ENCODE data around the gene LRP1. TPM values are rescaled to one million over a fixed set of nuclear protein-coding genes. Genes with fewer than 3 reads are reported as not detected.

Gene LRP1
- total and polyA plus RNA-seq, 2 of the 13 experiments (the other 11 are each of a cell fraction or from before 2014, with no cell fraction given) = 14.7 to 30.8 TPM

GRCh38 chr12:57230381-57231155, 102.3 kb downstream of the LRP1 start (continued):
- TF ChIP-seq ZNF576 (CRISPR knock-in tag; IDR thresholded peaks at IDR 0.05) = no peak
- no peak for TF ChIP-seq ZFP62 (CRISPR knock-in tag; IDR thresholded peaks at IDR 0.05)
- no peak for TF ChIP-seq ZMAT5 (CRISPR knock-in tag; IDR thresholded peaks at IDR 0.05; ENCODE audit: borderline replicate concordance, low read depth)
- TF ChIP-seq ZNF230 (CRISPR knock-in tag; IDR thresholded peaks at IDR 0.05) = no peak
- 0 out of 2 replicates have a peak, but pooled peaks have one; percentile 69 for TF ChIP-seq KAT7 (CRISPR knock-in tag; IDR thresholded peaks at IDR 0.05; ENCODE audit: borderline replicate concordance)
- TF ChIP-seq ARID4A (CRISPR knock-in tag; IDR thresholded peaks at IDR 0.05; ENCODE audit: borderline replicate concordance) = no peak
- no peak for TF ChIP-seq THRA (CRISPR knock-in tag; IDR thresholded peaks at IDR 0.05; ENCODE audit: borderline replicate concordance)
- TF ChIP-seq ZNF563 (CRISPR knock-in tag; IDR thresholded peaks at IDR 0.05) = 0 out of 2 replicates have a peak, but pooled peaks have one; percentile 43
- TF ChIP-seq CC2D1A (CRISPR knock-in tag; IDR thresholded peaks at IDR 0.05) = 0 out of 2 replicates have a peak, but pooled peaks have one; percentile 24
- 0 out of 4 replicates have a peak, but pooled peaks of 1 of the 2 experiments have one; percentile 3 for TF ChIP-seq KLF16 (CRISPR knock-in tag; IDR thresholded peaks at IDR 0.05)
- no peak for TF ChIP-seq RXRA (CRISPR knock-in tag; IDR thresholded peaks at IDR 0.05)
- TF ChIP-seq HNRNPUL1 (IDR thresholded peaks at IDR 0.05; ENCODE audit: low read depth, low read length) = no peak
- no peak for TF ChIP-seq ZNF597 (CRISPR knock-in tag; IDR thresholded peaks at IDR 0.05)
- TF ChIP-seq DMAP1 (CRISPR knock-in tag; IDR thresholded peaks at IDR 0.05) = no peak

All from HepG2 (cell line).